ENCODE results near the gene ROBO1.
"Not testable (repeated sequence)": the region's sequence is repeated elsewhere in the genome, so short reads cannot be mapped to it uniquely, and the experiment has no call there.

The ROBO1 gene

DNA sequence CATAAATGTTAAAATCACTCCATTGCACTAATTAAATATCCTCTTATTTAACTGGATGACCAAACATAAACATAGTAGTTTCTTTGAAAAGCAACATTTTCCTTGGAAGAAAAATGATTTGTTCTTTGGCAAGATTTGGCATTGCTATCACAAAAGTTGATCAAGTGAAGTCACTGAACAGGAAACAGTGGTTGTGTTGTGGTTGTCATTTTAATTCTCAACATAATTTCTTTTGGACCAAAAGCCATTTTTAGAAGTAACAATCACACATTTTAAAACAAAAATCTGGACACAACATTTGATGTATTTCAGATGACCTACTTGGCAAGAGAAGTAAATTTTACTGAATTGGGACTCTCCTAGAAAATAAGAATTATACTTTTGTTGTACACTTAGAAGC lies 872.3 kb downstream of the ROBO1 start:
- DNase-seq, result no peak

- no peak for DNase-seq
Measured at GRCh38 chr3:78894787-78895186, 873.0 kb downstream of the ROBO1 start.

- DNase-seq, result no peak
Measured at GRCh38 chr3:78893161-78893560, 874.6 kb downstream of the ROBO1 start.

GRCh38 chr3:78889348-78889747 lies 878.5 kb downstream of the ROBO1 start:
- no peak for DNase-seq

- no peak for DNase-seq
Measured at GRCh38 chr3:78888635-78889034, 879.2 kb downstream of the ROBO1 start.

DNA sequence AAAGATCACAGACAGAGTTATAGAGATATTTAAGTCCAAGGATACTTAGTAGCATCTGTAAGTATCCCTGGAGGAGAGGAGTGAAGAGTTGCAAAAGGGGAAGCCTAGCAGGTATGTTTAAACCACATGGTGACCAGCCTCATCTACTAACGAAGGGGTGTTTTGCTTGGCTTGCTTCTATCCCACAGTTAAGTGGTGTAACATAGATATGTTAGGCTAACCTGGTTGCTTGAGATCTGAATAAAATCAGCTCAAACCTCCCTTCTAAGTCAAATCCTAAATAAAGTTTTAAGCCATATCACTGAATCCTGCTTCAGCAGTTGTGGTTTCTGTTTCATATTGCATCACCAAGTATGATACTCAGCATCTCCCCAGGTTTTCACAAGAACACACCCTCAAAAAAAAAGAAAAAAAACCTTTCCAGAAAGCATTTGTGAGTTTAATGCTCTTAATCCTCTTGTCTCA lies 880.2 kb downstream of the ROBO1 start:
- no peak for DNase-seq

DNA sequence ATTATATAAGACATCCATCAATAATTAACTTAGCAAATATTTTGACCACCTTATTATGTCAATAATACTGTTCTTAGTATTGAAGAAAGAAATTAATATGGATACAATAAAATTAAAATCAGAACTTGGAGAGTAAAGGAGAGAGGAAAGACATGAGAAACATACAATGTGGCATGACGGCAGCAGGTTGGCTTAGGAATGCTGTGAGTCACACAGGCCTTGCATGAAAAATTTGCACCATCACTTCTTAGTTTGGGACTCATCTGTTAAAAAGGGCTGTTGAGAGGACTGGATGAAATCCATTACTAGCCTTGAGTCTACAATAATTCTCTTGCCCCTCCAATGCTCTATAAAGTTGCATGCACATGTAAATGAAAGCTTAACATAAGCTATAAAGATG lies 880.8 kb downstream of the ROBO1 start:
- DNase-seq, result no peak

GRCh38 chr3:78884567-78884966 lies 883.2 kb downstream of the ROBO1 start:
- DNase-seq, result not testable (repeated sequence)

GRCh38 chr3:78882251-78882650 lies 885.5 kb downstream of the ROBO1 start:
- DNase-seq, result no peak

DNA sequence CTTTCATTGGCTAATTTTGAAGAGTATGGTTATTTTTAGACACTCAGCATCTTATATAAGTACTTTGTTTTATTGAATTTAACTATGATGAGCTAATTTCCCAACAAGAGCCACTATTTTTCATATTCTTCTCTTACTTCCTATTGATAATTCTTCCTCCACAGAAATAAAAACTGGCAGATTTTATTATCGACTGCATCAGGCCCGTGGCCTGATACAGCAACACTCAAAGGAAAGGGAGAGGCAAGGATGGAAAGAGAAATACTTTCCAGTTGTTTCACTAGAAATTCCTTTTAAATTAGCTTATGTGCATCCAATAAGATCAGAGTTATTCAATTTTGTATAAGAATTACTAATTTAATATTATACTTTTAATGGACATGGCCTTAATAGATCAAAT lies 886.3 kb downstream of the ROBO1 start:
- no peak for DNase-seq

DNA sequence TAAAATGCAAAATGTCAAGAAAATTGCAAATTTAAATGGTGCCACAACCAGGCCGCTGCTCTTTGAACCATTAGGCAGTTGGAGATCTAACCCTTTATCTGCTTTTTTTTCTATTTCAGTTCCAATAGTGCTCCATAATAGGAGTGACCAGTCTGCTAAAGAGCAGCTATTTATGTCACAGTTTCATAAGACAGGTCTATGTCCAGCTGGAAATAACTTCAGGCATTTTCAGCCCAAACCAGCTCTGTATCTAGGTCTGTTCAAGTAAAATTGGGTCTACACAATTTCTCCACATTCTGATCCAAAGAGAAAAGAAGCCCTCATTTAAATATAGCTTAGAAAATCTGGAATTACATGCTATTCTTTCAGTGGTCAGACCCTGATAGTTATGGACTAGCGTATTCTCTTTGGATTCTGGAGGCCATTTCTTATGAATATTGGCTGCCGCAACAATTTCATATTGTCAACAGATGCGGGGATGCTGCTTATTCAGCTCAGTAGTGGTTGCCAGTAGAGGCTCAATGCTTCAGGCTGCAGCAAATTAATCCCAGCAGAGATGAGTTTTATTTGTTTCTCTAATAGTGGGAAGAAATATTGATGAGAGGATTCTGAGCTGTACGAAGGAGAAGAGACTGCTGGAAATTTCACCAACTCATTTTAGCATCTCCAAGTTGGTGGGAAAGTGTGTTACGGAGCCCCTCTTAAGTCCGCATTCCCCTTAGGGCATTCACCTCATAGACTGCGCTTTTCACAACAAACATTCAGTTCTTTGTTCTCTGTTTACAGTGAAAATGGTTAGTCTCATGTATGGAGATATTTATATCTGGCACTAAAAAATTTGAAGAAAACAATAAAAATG lies 887.0 kb downstream of the ROBO1 start:
- peak in 1 of 2 experiments; percentile 68 for DNase-seq

GRCh38 chr3:78879295-78879860 lies 888.4 kb downstream of the ROBO1 start:
- no peak for DNase-seq

DNA sequence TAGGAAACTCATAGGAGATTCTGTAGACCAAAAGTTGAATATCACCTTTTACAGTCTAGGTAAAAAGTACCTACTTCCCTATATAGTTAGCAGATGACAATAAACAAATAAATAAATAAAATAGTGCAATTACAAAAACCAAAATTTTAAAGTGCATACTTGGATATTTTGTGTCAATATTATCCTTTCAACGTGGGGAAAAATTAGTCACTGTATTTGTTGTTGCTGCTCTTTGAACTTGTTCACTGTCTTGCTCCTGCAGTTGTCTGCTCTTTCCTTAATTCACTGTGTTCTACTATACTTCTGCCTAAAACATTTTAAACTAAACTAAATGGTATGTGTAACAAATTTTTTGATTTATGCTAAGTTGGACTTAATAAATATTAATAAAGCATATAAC lies 889.0 kb downstream of the ROBO1 start:
- DNase-seq, result no peak

GRCh38 chr3:78878011-78878410 lies 889.8 kb downstream of the ROBO1 start:
- DNase-seq, result no peak

DNA sequence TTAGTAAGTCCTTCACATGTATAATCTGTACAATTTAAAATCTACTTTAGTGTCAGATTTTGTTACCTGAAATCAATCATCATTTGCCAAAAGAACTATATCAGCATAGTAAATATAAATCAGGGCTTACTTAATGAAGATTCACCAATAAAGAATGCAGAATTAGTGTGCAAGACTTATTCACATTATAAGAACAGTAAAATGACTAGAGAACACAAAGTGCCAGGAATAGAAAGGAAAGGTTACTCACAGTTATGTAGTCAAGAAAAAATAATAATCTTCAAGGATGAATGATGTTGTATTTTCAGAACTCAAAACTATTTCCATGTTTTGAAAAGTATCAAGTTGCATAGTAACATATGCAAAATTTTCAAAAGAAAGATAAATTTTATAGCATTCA lies 891.9 kb downstream of the ROBO1 start:
- no peak for DNase-seq

DNA sequence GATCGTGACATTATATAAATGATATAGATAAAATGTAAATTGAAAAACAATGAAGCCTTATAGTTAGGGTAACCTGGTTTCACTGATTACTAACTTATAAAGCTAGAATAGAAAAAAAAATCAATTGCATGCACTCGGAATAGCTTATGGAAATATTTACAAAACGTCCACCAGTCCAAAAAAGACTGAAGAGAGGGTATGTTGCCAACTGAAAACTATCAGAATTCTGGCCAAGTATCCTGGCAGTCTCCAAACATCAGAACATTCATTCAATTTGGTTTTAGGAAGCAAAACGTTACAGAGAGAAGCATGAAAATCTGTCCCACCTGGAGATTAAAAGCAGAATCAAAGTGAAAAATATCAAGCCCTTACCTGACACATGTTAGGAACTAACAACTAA lies 892.4 kb downstream of the ROBO1 start:
- no peak for DNase-seq

DNA sequence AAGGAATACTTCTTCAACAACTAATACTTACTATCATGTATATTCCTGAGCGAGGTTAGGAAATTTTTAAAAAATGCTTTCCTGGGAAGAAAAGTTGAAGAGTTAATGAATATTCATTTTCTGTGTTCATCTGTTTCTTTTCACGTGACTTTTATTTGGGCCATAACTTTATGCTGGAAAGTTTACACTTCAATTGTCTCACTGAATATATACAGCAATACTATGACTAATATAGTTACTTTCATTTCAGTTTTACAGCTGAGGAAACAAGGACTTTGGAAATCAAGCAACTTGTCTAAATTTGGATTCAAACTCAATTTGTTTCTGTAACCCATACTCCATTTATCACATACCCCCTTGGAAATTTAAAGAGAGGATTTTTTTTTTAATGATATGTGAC lies 894.2 kb downstream of the ROBO1 start:
- DNase-seq, result no peak

- no peak for DNase-seq
Measured at GRCh38 chr3:78872195-78872594, 895.6 kb downstream of the ROBO1 start.

DNA sequence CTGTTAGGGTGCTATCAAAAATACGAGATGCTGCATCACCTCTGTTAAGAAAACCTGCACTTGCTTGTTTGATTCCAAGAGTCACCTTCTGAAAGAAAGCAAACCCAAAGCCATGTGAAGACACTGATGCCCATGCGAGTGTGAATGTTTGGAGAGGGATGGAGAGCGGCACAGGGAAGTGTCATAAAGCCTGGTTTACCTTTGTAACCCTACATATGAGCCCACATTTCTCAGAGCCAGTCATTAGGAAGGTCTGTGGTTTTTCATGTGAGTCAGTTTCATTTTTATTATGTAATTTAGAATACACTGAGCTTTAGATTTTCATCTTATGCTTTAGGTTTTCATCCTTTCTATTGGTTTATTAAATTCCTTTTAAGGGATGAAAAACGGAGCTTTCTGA lies 896.8 kb downstream of the ROBO1 start:
- DNase-seq, result no peak

- DNase-seq, result no peak
Measured at GRCh38 chr3:78870484-78870883, 897.3 kb downstream of the ROBO1 start.

- DNase-seq, result no peak
Measured at GRCh38 chr3:78868570-78868969, 899.2 kb downstream of the ROBO1 start.

DNA sequence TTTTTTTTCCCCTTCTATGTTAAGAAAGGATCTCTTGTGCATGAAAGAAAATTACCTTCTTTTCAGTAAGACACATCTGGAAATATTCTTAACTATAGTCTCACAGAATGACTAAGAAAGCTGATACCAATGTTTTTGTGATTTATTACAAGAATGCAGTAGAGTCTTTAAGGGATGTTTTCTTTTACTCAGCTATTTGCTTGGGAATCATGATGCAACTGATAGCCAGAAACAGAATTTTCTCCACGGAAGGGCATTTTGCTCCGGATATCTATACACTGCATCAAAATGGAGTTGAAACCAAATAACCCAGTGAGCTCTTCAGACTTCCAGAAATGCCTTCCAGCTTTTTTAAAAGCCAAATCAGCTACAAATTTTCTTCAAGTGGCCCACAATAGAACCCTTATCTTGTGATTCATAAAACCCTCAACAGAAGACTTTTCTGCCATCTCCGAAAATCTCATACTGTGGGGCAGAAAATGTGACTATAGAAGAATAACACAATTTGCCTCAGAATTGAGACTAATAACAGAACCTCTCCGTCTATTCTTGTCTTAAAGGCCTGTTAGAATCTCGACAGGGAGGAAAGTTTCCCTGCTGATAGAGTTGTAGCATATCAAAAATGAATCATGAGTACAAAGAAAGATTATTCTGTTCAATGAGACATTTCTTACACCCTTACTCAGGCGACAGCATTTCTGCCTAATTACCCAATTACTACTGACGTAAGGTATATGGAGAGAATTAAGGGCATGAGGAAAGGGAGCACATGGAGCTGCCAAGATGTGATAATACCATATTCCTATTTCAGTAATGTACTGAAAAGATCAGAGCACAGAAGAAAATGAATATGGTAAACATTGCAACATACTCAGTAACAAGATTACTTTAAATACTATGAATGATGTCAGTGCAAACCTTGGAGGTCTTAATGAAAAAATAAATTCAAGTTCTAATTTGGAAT lies 900.1 kb downstream of the ROBO1 start:
- no peak for DNase-seq

Data from cerebellar nuclear complex (tissue), 1 donor.